GM12891 (cell line): Measurements from ENCODE around the gene TEAD1.

Experiments used
- POLR2A ChIP-seq: IDR thresholded peaks from 2 replicates; pipeline ENCODE4 v1.6.1; 2011; ENCODE audit warnings: low read depth, low read length, control low read depth
- POLR2AphosphoS5 ChIP-seq: IDR thresholded peaks from 2 replicates; pipeline ENCODE4 v1.6.1; 2011; ENCODE audit warnings: low read depth, low read length, control low read depth
- TAF1 ChIP-seq: IDR thresholded peaks from 2 replicates; pipeline ENCODE4 v1.6.1; 2011; ENCODE audit warnings: low read depth, low read length, control low read depth

- TF ChIP-seq POLR2A: no peak
- no peak for TF ChIP-seq POLR2AphosphoS5
- TF ChIP-seq TAF1: no peak
Measured at GRCh38 chr11:12754021-12754420, 79.8 kb downstream of the TEAD1 start.
